Esophagus (tissue), 2 donors: Measurements from ENCODE around the gene FTH1. TPM values are rescaled to one million over a fixed set of nuclear protein-coding genes. Genes with fewer than 3 reads are reported as not detected.

ENCODE experiments used
- H3K27ac ChIP-seq, 2 donors: one replicate each; pipeline ENCODE4 v1.5.1; 2013; ENCODE audit warnings: low read depth in 2 of 2, mild to moderate bottlenecking in 2 of 2, inconsistent platforms in 1 of 2, low read length in 1 of 2, moderate library complexity in 1 of 2
- H3K27me3 ChIP-seq, 2 donors: one replicate each; pipeline ENCODE4 v1.6.1; 2013; ENCODE audit warnings: low read length in 2 of 2, control low read depth in 1 of 2, mild to moderate bottlenecking in 1 of 2; ENCODE audit not compliant: insufficient read depth in 2 of 2, control insufficient read depth in 1 of 2
- H3K36me3 ChIP-seq, 2 donors: one replicate each; pipeline ENCODE4 v1.6.1; 2013; ENCODE audit warnings: low read length in 1 of 2; ENCODE audit not compliant: control insufficient read depth in 2 of 2, insufficient read depth in 2 of 2
- H3K4me1 ChIP-seq, 2 donors: one replicate each; pipeline ENCODE4 v1.6.1; 2013; ENCODE audit warnings: low read length in 1 of 2; ENCODE audit not compliant: control insufficient read depth in 2 of 2, insufficient read depth in 2 of 2
- H3K4me3 ChIP-seq, 2 donors: one replicate each; pipeline ENCODE4 v1.5.1; 2013; ENCODE audit warnings: low read length in 2 of 2, mild to moderate bottlenecking in 2 of 2, low read depth in 1 of 2, moderate library complexity in 1 of 2
- H3K9me3 ChIP-seq, 2 donors: one replicate each; pipeline ENCODE4 v1.6.1; 2013; ENCODE audit warnings: mild to moderate bottlenecking in 2 of 2, low read depth in 1 of 2, low read length in 1 of 2, moderate library complexity in 1 of 2; ENCODE audit not compliant: control insufficient read depth in 2 of 2, insufficient read depth in 1 of 2
- WGBS, 2 donors: extraction: QIAGEN DNeasy Blood & Tissue Kit; methylation state at CpG; one replicate each; pipeline ENCODE4 v1.1.7; 2013; 5-methylcytosine and 5-hydroxymethylcytosine counted together
- polyA plus RNA-seq, 2 donors: library from polyadenylated mRNA; stranded (reverse); fragments of 200-250 nt; gene quantifications; one replicate each; pipeline ENCODE4 v1.2.3, GENCODE V29; 2013
- donor health status: healthy with polysubstance abuse.
- donor health status: Bipolar disorder and iron deficiency.

Gene FTH1
- polyA plus RNA-seq, 2 donors, result 3,491 to 8,500 TPM

DNA sequence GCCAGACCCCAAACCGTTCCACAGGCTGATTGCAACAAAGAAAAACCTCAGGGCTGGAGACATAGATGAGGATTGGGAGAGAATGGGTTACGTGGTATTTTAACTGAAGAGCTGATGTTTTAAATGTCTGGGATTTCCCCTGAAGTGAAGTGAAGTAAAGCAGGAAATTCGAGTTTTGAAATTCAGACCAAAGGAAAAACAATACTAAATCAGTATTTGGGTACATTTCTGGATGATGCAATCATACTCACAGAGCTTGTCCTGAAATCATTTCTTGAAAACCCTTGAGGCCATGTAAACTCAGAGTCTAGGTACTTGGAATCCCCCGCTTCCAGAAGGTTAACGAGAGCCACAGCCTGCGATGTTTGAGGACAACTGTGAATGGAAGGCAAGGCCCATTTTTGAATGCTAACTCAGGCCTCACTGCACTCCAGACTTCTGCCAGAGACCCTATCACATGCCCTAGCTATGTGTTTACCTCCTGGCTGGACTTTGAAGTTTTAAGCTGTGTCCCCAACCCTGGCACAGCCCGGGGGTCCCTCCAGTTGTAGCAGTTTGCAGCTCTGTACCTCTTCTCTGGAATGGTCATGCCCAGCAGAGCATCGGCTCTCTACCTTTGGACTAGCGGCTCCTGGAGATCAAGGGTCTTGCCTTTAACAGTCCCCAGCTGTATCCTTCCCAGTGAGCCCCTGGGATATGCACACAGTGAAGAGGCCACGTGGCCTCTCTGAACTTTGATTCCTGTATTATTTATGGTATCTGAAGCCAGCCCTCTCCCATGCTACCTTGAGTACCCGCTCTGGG is 5.4 kb upstream of the FTH1 start:
- Histone ChIP-seq H3K9me3 (no peaks in the 10 kb centered on the region), H3K4me3 (peak overlapping the region; percentile 11 to 18), H3K36me3 (no peaks in the 10 kb centered on the region), H3K4me1 (peaks cover 19 to 27% of the 10 kb centered on the region in 2 donors), H3K27ac (peak overlapping the region; percentile 92 to 95), H3K27me3 (no peaks in the 10 kb centered on the region)
- WGBS, 2 donors, result 31 to 32% methylated on average over 11 of the region's 11 CpGs

DNA sequence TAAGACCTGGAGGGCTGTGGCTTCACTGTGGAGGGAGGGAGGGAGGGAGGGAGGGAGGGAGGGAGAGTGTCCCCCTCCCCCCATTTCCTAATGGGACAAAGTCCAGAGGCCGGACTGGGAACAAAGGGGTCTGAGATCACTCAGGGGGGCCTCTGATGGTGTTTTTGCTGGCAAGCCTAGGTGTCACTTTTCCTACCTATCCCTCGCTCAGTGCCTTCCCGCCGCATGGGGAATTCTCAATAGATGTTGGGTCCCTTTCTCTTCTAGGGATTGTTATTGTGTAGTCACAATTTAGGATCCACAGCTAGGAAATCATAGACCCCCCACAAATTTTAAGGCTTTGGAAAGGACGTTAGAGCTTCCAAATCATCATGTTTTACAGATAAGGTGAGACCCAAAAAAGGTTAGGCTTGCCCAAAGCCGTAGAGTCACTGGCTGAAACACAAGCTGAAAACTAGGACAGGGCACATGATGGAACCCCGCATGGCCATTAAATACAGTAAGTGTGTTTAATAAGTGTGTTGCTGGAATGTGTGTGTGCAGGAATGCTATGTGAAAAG is 4.8 kb upstream of the FTH1 start:
- Histone ChIP-seq H3K27me3 (no peaks in the 10 kb centered on the region), H3K27ac (peak overlapping the region; percentile 92 to 95), H3K4me1 (peaks cover 19 to 27% of the 10 kb centered on the region in 2 donors), H3K9me3 (no peaks in the 10 kb centered on the region), H3K4me3 (peak overlapping the region in 1 of 2 donors; percentile 11), H3K36me3 (no peaks in the 10 kb centered on the region)
- 27 to 39% methylated on average over 6 to 7 of the region's 7 CpGs for WGBS, 2 donors

DNA sequence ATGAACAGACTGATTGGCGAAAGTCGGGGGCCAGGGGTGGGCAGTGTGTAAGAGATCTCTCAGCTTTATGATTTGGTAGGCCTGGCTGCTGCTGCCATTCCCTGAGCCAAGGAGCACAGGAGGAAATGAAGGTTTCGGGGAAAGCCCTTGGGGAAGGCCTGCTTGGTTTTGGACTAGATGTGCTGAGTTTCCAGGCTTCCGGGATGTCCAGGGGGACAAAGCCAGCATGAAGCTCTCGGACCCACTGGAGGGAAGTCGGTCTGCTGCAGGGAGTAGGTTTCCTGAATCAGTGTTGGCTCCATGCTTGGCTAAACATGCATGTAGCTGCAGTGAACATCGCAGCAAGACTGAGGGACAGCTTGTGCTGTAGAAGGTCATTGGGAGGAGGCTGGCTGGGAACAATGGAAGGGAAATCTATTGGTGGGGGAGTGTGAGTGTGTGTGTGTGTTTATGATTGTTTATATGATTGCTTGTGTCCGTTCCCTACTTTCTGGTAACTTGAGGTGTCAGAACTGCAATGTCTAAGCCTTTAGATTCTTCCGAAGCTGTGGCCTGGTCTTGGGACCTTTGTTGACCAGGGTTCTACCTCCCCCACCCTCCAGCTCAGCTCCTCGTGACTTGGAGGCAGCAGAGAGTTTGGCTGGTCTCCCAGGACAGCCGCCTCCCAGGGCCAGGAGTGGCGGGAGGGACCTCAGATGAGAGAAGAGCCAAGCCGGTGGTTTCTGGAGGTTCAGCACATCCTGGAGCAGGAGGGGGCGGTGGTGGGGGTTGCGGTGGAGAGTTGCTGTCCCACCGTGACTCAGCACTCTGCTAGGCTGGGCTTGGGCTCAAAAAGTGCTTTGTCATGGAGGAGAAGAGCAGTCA is 4.0 kb upstream of the FTH1 start:
- Histone ChIP-seq H3K4me1 (peaks cover 19 to 25% of the 10 kb centered on the region in 2 donors), H3K27ac (peak overlapping the region; percentile 92 to 95), H3K36me3 (no peaks in the 10 kb centered on the region), H3K4me3 (peak overlapping the region; percentile 22 to 27), H3K9me3 (no peaks in the 10 kb centered on the region), H3K27me3 (no peaks in the 10 kb centered on the region)
- WGBS, 2 donors, result 14 to 16% methylated on average over 16 of the region's 16 CpGs

DNA sequence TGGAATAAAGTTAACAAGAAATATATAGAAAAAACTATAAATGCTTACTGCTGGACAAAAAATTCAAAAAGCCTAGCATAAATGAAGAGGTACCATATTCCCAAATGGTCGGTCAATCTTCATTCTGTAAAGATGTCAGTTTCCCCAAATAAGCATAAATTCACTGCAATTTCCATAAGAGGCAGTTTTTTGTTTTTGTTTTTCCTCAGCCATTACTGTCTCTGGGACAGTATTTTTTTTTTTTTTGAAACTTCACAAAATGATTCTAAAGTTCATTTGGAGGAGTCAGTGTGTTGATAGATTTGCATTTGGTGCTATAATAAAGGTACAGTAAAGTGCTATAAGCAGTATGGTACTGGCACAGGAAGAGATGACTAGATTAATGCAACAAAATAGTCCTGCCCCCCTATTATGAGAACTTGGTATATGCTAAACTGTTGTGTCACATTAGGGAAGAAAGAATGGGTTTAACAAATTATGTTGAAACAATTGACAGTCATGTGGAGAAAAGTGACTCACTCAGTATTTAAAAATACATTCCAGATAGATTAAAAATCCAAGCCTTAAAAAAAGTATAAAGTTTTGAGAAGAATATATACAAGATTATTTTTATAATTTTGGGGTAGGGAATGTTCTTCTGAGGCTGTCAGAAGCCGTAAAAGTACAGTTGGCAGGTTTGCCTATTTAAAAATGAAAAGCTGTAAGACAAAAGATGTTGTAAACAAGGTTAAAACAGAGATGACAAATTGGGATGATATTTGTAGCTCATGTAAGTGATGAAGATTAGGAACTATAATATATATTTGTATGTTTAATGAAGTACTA is 2.6 kb upstream of the FTH1 start:
- Histone ChIP-seq H3K27me3 (no peaks in the 10 kb centered on the region), H3K36me3 (no peaks in the 10 kb centered on the region), H3K4me1 (peaks cover 14 to 25% of the 10 kb centered on the region in 2 donors), H3K9me3 (no peaks in the 10 kb centered on the region), H3K27ac (peak overlapping the region; percentile 92 to 95), H3K4me3 (no peak overlapping the region)
- WGBS, 2 donors, result 71 to 81% methylated on average over 2 of the region's 2 CpGs

DNA sequence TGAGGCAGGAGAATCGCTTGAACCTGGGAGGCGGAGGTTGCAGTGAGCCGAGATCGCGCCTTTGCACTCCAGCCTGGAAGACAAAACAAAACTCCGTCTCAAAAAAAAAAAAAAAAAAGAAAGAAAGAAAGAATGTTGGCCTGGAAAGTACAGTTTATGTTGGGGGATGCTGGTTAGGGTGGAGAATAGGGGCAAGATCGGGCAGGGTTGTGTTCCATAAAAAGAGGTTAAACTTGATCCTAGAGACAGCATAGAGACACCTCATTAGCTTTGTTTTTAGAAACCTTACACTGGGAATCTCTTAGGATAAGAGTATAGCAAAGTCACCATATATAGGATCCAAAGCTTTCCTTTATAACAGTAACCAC is 1.9 kb upstream of the FTH1 start:
- H3K9me3 ChIP-seq, result no peaks in the 10 kb centered on the region
- H3K36me3 ChIP-seq, result peaks cover 0 to 3% of the 10 kb centered on the region in 2 donors
- H3K27ac ChIP-seq, result peak overlapping the region in 1 of 2 donors; percentile 36
- no peak overlapping the region for H3K4me3 ChIP-seq
- H3K4me1 ChIP-seq, result peaks cover 12 to 25% of the 10 kb centered on the region in 2 donors
- no peaks in the 10 kb centered on the region for H3K27me3 ChIP-seq
- WGBS, 2 donors, result 51 to 76% methylated on average over 7 of the region's 7 CpGs

DNA sequence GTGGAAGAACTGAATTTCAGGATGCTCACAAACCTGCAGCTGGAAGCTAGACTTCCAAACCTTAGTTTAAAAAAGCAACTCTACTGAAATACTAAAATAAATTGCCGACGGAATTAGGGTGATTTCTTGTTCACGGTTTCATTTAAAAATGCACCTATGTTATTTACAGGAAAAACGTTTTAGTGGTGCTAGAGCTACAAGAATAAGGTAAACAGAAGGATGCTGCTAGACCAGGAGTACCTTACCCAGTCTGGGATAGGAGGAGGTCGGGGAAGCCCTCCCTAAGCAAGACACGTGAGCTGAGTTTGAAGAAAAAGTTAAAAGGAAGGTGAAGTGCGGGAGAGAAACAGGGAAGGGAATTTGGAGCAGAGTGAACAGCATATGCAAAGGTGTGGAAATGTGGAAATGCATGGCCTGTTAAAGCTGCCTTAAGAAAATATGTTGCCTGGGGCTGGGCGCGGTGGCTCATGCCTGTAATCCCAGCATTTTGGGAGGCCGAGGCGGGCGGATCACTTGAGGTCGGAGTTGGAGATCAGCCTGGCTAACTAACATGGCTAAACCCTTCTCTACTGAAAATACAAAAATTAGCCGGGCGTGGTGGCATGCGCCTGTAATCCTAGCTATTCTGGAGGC is 1.4 kb upstream of the FTH1 start:
- Histone ChIP-seq H3K27ac (peak overlapping the region; percentile 97 to 98), H3K4me1 (peaks cover 12 to 23% of the 10 kb centered on the region in 2 donors), H3K4me3 (peak overlapping the region; percentile 92 to 94), H3K27me3 (no peaks in the 10 kb centered on the region), H3K9me3 (no peaks in the 10 kb centered on the region), H3K36me3 (peaks cover 0 to 5% of the 10 kb centered on the region in 2 donors)
- 48 to 70% methylated on average over 16 of the region's 16 CpGs for WGBS, 2 donors

DNA sequence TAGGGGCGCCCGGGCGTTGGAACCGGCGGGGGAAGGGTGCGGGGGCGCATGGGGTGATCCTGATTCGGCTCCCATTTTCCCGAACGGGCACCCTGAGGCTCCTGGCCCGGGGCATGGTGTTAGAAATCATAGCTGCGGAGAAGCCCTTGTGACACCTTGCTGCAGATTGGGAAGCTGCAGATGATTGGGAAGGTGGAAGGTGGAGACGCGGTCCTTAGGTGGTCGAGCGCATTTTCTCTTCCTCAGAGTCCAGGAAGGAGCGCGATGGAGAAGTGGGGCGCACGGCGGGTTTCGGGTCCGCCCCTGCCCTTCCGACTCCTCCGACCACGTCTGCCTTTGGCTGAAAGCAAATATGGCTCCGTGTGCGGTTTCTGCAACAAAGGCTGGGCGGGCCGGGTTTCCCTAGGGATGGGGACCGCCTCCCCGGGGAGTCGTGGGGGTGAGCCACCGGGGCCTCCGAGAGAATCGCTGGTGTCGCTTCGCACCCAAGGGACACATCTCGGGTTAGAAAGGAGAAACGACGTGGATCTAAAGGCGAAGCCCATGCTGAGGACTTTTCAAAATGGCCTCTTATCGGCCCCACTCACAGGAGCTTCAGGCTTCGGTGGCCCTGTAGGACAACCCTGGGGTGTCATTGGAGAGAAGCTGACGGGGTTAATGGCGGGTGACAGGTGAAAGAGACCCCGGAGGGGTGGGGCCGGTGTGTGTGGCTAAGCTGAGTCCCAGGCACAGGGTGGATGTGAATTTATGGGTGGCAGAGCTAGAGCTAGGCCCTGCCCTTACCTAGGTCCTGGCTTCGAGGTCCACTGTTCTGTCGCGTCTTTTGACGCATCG is 707 bp upstream of the FTH1 start:
- no peaks in the 10 kb centered on the region for H3K9me3 ChIP-seq
- WGBS, 2 donors, result 9 to 10% methylated on average over 53 of the region's 53 CpGs
- peak overlapping the region; percentile 97 to 98 for H3K27ac ChIP-seq
- H3K36me3 ChIP-seq, result peaks cover 0 to 7% of the 10 kb centered on the region in 2 donors
- peak overlapping the region; percentile 92 to 94 for H3K4me3 ChIP-seq
- peaks cover 6 to 16% of the 10 kb centered on the region in 2 donors for H3K4me1 ChIP-seq
- H3K27me3 ChIP-seq, result no peaks in the 10 kb centered on the region

DNA sequence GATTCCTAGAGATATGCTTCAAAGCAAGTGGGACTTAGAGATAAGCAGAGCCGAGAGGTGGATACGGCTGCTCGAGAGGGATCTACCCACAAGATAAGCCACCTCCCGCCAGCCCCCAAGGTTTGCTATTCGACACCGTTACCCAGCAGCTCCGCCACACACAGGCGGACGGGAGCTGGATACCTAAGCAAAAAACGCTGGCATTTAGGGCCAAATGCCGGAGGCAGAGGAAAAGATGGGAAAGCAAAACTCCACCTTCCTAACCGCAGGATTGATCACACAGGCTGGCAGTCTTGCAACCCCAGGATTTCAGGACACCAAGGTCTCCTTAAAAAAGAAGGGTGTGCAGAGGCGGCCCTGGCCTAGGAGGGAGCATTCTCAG is 709 bp downstream of the FTH1 start:
- peaks cover 0 to 7% of the 10 kb centered on the region in 2 donors for H3K36me3 ChIP-seq
- no peaks in the 10 kb centered on the region for H3K9me3 ChIP-seq
- H3K27ac ChIP-seq, result peak overlapping the region; percentile 97 to 98
- no peaks in the 10 kb centered on the region for H3K27me3 ChIP-seq
- WGBS, 2 donors, result 1% methylated on average over 13 of the region's 13 CpGs
- peak overlapping the region; percentile 92 to 94 for H3K4me3 ChIP-seq
- peaks cover 9 to 16% of the 10 kb centered on the region in 2 donors for H3K4me1 ChIP-seq
